PFSK-1 (cell line): ENCODE data around the gene HPCAL4.

Source experiments
- FOXP2 ChIP-seq: optimal IDR thresholded peaks from 2 replicates; pipeline ENCODE3; 2011; ENCODE audit warnings: borderline replicate concordance, control low read depth, inconsistent platforms; ENCODE audit not compliant: insufficient read depth; ENCODE audit errors: extremely low read length, extremely low read depth
- POLR2AphosphoS5 ChIP-seq: IDR thresholded peaks from 2 replicates; pipeline ENCODE4 v1.6.1; 2012; ENCODE audit warnings: low read depth, mild to moderate bottlenecking, control low read depth, low read length, moderate library complexity
- REST ChIP-seq, 2 experiments: IDR thresholded peaks; 2 replicates each; pipeline versions ENCODE4 v1.6.1 to v1.8.0; 2011 to 2012; ENCODE audit warnings: low read depth in 2 of 2, low read length in 2 of 2, control low read depth in 1 of 2, inconsistent platforms in 1 of 2, mild to moderate bottlenecking in 1 of 2, moderate library complexity in 1 of 2; ENCODE audit not compliant: insufficient read depth in 1 of 2
- SIN3A ChIP-seq: IDR thresholded peaks from 2 replicates; pipeline ENCODE4 v1.6.1; 2012; ENCODE audit warnings: mild to moderate bottlenecking, low read length, moderate library complexity, borderline replicate concordance; ENCODE audit not compliant: insufficient read depth
- TAF1 ChIP-seq: IDR thresholded peaks from 2 replicates; pipeline ENCODE4 v1.6.1; 2012; ENCODE audit warnings: low read length, control low read depth, borderline replicate concordance; ENCODE audit not compliant: insufficient read depth

Gene HPCAL4

GRCh38 chr1:39676948-39677548 is 14.2 kb downstream of the HPCAL4 start:
- TF ChIP-seq POLR2AphosphoS5 (no peak), FOXP2 (no peak), SIN3A (no peak), TAF1 (no peak), REST (IDR thresholded peaks at IDR 0.05; ENCODE audit: insufficient read depth in 1 of 2, low read depth in 2 of 2, low read length in 2 of 2) (no peak)

DNA sequence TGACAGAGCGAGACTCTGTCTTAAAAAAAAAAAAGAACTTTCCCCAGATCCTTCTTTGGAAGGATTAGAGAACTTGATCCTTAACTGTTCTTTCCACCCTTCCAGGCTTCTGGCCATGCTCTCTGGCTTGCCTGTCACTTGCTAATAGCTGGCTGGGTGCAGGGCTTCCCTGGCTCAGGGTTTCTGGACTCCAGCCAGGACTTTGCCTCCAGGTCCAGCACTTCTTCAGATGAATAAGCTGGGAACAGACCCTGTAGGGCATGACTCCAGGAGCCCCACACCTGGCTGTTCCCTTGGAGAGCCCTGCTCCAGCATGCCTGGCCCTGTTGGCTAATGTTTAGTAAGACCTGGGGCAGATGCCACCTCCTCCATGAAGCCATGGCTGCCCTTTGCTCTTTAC is 16.0 kb downstream of the HPCAL4 start:
- TF ChIP-seq SIN3A = no peak
- TF ChIP-seq POLR2AphosphoS5 = no peak

GRCh38 chr1:39673215-39673614 is 18.0 kb downstream of the HPCAL4 start:
- TF ChIP-seq POLR2AphosphoS5 (no peak), FOXP2 (no peak), TAF1 (no peak), REST (IDR thresholded peaks at IDR 0.05; ENCODE audit: insufficient read depth in 1 of 2, low read depth in 2 of 2, low read length in 2 of 2) (no peak), SIN3A (no peak)

GRCh38 chr1:39672551-39672947 is 18.7 kb downstream of the HPCAL4 start:
- TF ChIP-seq FOXP2 (no peak), POLR2AphosphoS5 (no peak)

- no peak for TF ChIP-seq POLR2AphosphoS5
Measured at GRCh38 chr1:39671793-39672550, 19.3 kb downstream of the HPCAL4 start, which contains the start of gene NT5C1A. Gene NT5C1A (minus strand): TSS chr1:39672107. CDS start chr1:39672038, 69 bp downstream.

DNA sequence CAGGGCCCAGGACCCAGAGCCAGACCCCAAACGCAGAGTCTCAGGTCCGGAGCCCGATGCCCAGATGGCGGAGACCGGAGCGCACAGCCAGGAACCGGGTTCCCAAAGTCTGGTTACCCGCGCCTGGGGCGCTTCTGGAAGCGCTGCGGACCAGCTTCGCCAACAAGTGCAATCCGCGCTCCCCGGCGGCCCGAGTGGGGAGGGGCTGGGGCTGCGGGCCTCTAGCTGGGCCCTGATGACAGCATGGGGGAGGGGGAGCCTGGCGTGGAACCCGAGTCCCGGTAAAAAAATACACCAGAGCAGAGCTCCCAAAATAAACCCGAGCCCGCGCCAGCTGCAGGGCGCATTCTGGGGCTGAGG is 19.8 kb downstream of the HPCAL4 start:
- TF ChIP-seq POLR2AphosphoS5 (no peak), REST (IDR thresholded peaks at IDR 0.05; ENCODE audit: insufficient read depth in 1 of 2, low read depth in 2 of 2, low read length in 2 of 2) (no peak), FOXP2 (no peak), SIN3A (no peak), TAF1 (no peak)
